M059J (cell line): Measurements from ENCODE around the gene THAP7. TPM values are rescaled to one million over a fixed set of nuclear protein-coding genes. Genes with fewer than 3 reads are reported as not detected.

Experiments
- DNase-seq: peaks from one replicate; pipeline ENCODE4 v3.0.0-alpha.2; 2012; ENCODE audit warnings: low read depth
- total RNA-seq: library from RNA; depleted of rRNA; stranded (reverse); fragments of >200 nt; shearing (Covaris generic); gene quantifications from 2 replicates; pipeline ENCODE4 v1.2.3, GENCODE V29; 2014

Gene THAP7
- total RNA-seq, 1 experiment from 2014 or later, result 50.2 TPM

GRCh38 chr22:20993304-20994127 lies 8.4 kb downstream of the THAP7 start:
- no peak for DNase-seq

GRCh38 chr22:20992456-20993303 lies 9.2 kb downstream of the THAP7 start:
- no peak for DNase-seq

GRCh38 chr22:20992056-20992442 lies 9.9 kb downstream of the THAP7 start:
- DNase-seq, result no peak

GRCh38 chr22:20991252-20992055 lies 10.5 kb downstream of the THAP7 start:
- DNase-seq, result no peak

- no peak for DNase-seq
Observed at GRCh38 chr22:20990184-20991180, 11.4 kb downstream of the THAP7 start.

GRCh38 chr22:20989323-20990138 lies 12.4 kb downstream of the THAP7 start:
- peak; percentile 52 for DNase-seq

- no peak for DNase-seq
Observed at GRCh38 chr22:20988573-20989322, 13.2 kb downstream of the THAP7 start.

GRCh38 chr22:20987375-20987774 lies 14.5 kb downstream of the THAP7 start:
- DNase-seq, result no peak

GRCh38 chr22:20986365-20986764 lies 15.6 kb downstream of the THAP7 start:
- DNase-seq, result no peak

GRCh38 chr22:20985720-20986119 lies 16.2 kb downstream of the THAP7 start:
- no peak for DNase-seq

GRCh38 chr22:20983081-20983771 lies 18.7 kb downstream of the THAP7 start:
- no peak for DNase-seq

- no peak for DNase-seq
Observed at GRCh38 chr22:20982563-20982882, 19.4 kb downstream of the THAP7 start.

GRCh38 chr22:20981787-20982562 lies 19.9 kb downstream of the THAP7 start, which contains the start of gene LZTR1:
LZTR1 (plus strand) TSS chr22:20982297; CDS start chr22:20982372, 75 bp downstream.
- DNase-seq, result peak; percentile 69

- no peak for DNase-seq
Observed at GRCh38 chr22:20980938-20981722, 20.8 kb downstream of the THAP7 start.

GRCh38 chr22:20980523-20980922 lies 21.4 kb downstream of the THAP7 start:
- no peak for DNase-seq

GRCh38 chr22:20979940-20980453 lies 21.9 kb downstream of the THAP7 start:
- no peak for DNase-seq
